HEK293T (cell line): Measurements from ENCODE around the gene PCED1B.

Source experiments
- ARNT ChIP-seq: fragments of 450-650 bp; IDR thresholded peaks from 2 replicates; pipeline ENCODE4 v1.6.1; 2017; ENCODE audit warnings: mild to moderate bottlenecking
- BHLHE40 ChIP-seq: fragments of 450-650 bp; IDR thresholded peaks from 2 replicates; pipeline ENCODE4 v1.6.1; 2016; ENCODE audit warnings: mild to moderate bottlenecking, moderate library complexity, borderline replicate concordance
- CTBP1 ChIP-seq: fragments of 450-650 bp; IDR thresholded peaks from 2 replicates; pipeline ENCODE4 v1.6.1; 2016; ENCODE audit warnings: borderline replicate concordance
- ELF4 ChIP-seq: fragments of 450-650 bp; IDR thresholded peaks from 2 replicates; pipeline ENCODE4 v1.6.1; 2017; ENCODE audit warnings: antibody characterized with exemption
- FOXA1 ChIP-seq: fragments of 450-650 bp; IDR thresholded peaks from 2 replicates; pipeline ENCODE4 v1.6.1; 2016; ENCODE audit warnings: mild to moderate bottlenecking
- FOXK2 ChIP-seq: fragments of 450-650 bp; IDR thresholded peaks from 2 replicates; pipeline ENCODE4 v1.6.1; 2016; ENCODE audit warnings: mild to moderate bottlenecking
- FOXM1 ChIP-seq: fragments of 450-650 bp; IDR thresholded peaks from 2 replicates; pipeline ENCODE4 v1.6.1; 2017; ENCODE audit warnings: mild to moderate bottlenecking, borderline replicate concordance
- HDGF ChIP-seq: fragments of 450-650 bp; IDR thresholded peaks from 2 replicates; pipeline ENCODE4 v1.6.1; 2017; ENCODE audit warnings: antibody characterized with exemption, borderline replicate concordance
- L3MBTL2 ChIP-seq: fragments of 450-650 bp; conservative IDR thresholded peaks from 2 replicates; pipeline ENCODE4 v1.6.1; 2016; ENCODE audit warnings: mild to moderate bottlenecking
- SP1 ChIP-seq: fragments of 450-650 bp; IDR thresholded peaks from 2 replicates; pipeline ENCODE4 v1.6.1; 2017
- SUZ12 ChIP-seq: fragments of 450-650 bp; IDR thresholded peaks from 2 replicates; pipeline ENCODE4 v1.6.1; 2016; ENCODE audit warnings: mild to moderate bottlenecking
- TARDBP ChIP-seq: fragments of 450-650 bp; IDR thresholded peaks from 2 replicates; pipeline ENCODE4 v1.6.1; 2016
- ZNF384 ChIP-seq: fragments of 450-650 bp; IDR thresholded peaks from 2 replicates; pipeline ENCODE4 v1.6.1; 2016
- TF ChIP-seq, protein P1 (sequence below): fragments of 450-650 bp; IDR thresholded peaks from 2 replicates; pipeline ENCODE4 v1.6.1; 2016

- TF ChIP-seq ELF4 (no peak), HDGF (no peak), SUZ12 (no peak), TARDBP (no peak), ZNF384 (no peak), FOXK2 (no peak), FOXA1 (no peak), BHLHE40 (no peak), FOXM1 (no peak), CTBP1 (no peak), SP1 (no peak), ARNT (no peak), L3MBTL2 (no peak)
- TF ChIP-seq, protein P1, sequence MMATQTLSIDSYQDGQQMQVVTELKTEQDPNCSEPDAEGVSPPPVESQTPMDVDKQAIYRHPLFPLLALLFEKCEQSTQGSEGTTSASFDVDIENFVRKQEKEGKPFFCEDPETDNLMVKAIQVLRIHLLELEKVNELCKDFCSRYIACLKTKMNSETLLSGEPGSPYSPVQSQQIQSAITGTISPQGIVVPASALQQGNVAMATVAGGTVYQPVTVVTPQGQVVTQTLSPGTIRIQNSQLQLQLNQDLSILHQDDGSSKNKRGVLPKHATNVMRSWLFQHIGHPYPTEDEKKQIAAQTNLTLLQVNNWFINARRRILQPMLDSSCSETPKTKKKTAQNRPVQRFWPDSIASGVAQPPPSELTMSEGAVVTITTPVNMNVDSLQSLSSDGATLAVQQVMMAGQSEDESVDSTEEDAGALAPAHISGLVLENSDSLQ = no peak
Measured at GRCh38 chr12:47110718-47111391, 31.4 kb downstream of the PCED1B start.
